GM19372 (cell line): ENCODE results near the gene SFXN5.

Experiments
- ATAC-seq: cut with Tn5 transposase; IDR thresholded peaks from one replicate; pipeline ENCODE4 v1.9.1; 2021; ENCODE audit warnings: mild to moderate bottlenecking, low read depth, moderate library complexity; ENCODE audit not compliant: unreplicated experiment

SFXN5 gene

GRCh38 chr2:73054980-73055379, 16.5 kb downstream of the SFXN5 start:
- no peak for ATAC-seq

GRCh38 chr2:73053316-73054114, 18.0 kb downstream of the SFXN5 start:
- ATAC-seq, result no peak

- no peak for ATAC-seq
Measured at GRCh38 chr2:73050121-73050545, 21.4 kb downstream of the SFXN5 start.

GRCh38 chr2:73043929-73044832, 27.3 kb downstream of the SFXN5 start:
- ATAC-seq, result no peak

GRCh38 chr2:73043276-73043675, 28.2 kb downstream of the SFXN5 start:
- ATAC-seq, result no peak

GRCh38 chr2:73037947-73038585, 33.4 kb downstream of the SFXN5 start:
- no peak for ATAC-seq

GRCh38 chr2:73036766-73037165, 34.7 kb downstream of the SFXN5 start:
- ATAC-seq, result no peak

- ATAC-seq, result no peak
Measured at GRCh38 chr2:73035899-73036711, 35.4 kb downstream of the SFXN5 start.

- no peak for ATAC-seq
Measured at GRCh38 chr2:73034661-73035375, 36.7 kb downstream of the SFXN5 start.

GRCh38 chr2:73033766-73034381, 37.6 kb downstream of the SFXN5 start:
- ATAC-seq, result no peak

GRCh38 chr2:73033142-73033765, 38.3 kb downstream of the SFXN5 start:
- ATAC-seq, result no peak

GRCh38 chr2:73032702-73033097, 38.8 kb downstream of the SFXN5 start:
- no peak for ATAC-seq

GRCh38 chr2:73031725-73032701, 39.5 kb downstream of the SFXN5 start:
- ATAC-seq, result no peak

GRCh38 chr2:73031095-73031678, 40.3 kb downstream of the SFXN5 start:
- no peak for ATAC-seq

- ATAC-seq, result no peak
Measured at GRCh38 chr2:73028841-73029240, 42.7 kb downstream of the SFXN5 start.

GRCh38 chr2:73027340-73027739, 44.2 kb downstream of the SFXN5 start:
- no peak for ATAC-seq

- ATAC-seq, result no peak
Measured at GRCh38 chr2:73023497-73023896, 48.0 kb downstream of the SFXN5 start.
